Activated CD4-positive, alpha-beta memory T cell treated with anti-CD3 and anti-CD28 coated beads, Interleukin-2, amount 10 ng/mL, durations not matched to agents 7 days and 5 days (primary cell): Measurements from ENCODE around the gene PDK4. TPM values are rescaled to one million over a fixed set of nuclear protein-coding genes. Genes with fewer than 3 reads are reported as not detected.

Experiments used
- CTCF ChIA-PET: fragments of 350-600 bp; sonication (Branson Sonifier 250); formaldehyde crosslinking; loops from one replicate; lab custom pipeline; 2021; ENCODE audit warnings: antibody characterized with exemption, inconsistent platforms; lab: Charles Lee
- POLR2A ChIA-PET: fragments of 350-600 bp; sonication (Branson Sonifier 250); formaldehyde crosslinking; loops from one replicate; lab custom pipeline; 2021; ENCODE audit warnings: antibody characterized with exemption; lab: Charles Lee
- DNase-seq: peaks from one replicate; pipeline ENCODE4 v3.0.0-alpha.2; 2020
- H3K27ac Mint-ChIP-seq: one replicate; pipeline ENCODE4 v1.8.0; 2021; ENCODE audit warnings: mild to moderate bottlenecking, mixed read lengths
- H3K27me3 Mint-ChIP-seq: one replicate; pipeline ENCODE4 v1.8.0; 2021; ENCODE audit warnings: mixed read lengths
- H3K36me3 Mint-ChIP-seq: one replicate; pipeline ENCODE4 v1.8.0; 2021; ENCODE audit warnings: low read depth, mixed read lengths
- H3K4me1 Mint-ChIP-seq: one replicate; pipeline ENCODE4 v1.8.0; 2021; ENCODE audit warnings: mixed read lengths
- H3K4me3 Mint-ChIP-seq: one replicate; pipeline ENCODE4 v1.8.0; 2021; ENCODE audit warnings: mild to moderate bottlenecking, mixed read lengths
- H3K9me3 Mint-ChIP-seq: one replicate; pipeline ENCODE4 v1.8.0; 2021; ENCODE audit warnings: mixed read lengths
- total RNA-seq, 2 experiments: library from RNA; stranded (reverse); gene quantifications; one replicate each; pipeline ENCODE4 v1.2.3, GENCODE V29; 2021

The PDK4 gene
- total RNA-seq = not detected

- ChIA-PET POLR2A (no interaction called here), CTCF (no interaction called here)
- H3K27me3 Mint-ChIP-seq = peaks cover 15% of the 10 kb centered on the region
- no peaks in the 10 kb centered on the region for H3K4me1 Mint-ChIP-seq
- H3K27ac Mint-ChIP-seq = no peak within 1 kb of the TSS
- no peak for DNase-seq
- H3K36me3 Mint-ChIP-seq = no peaks in the 10 kb centered on the region
- H3K4me3 Mint-ChIP-seq = no peak within 1 kb of the TSS
- no peaks in the 10 kb centered on the region for H3K9me3 Mint-ChIP-seq
Measured at GRCh38 chr7:95596198-95597063, at the start of gene PDK4. PDK4 (minus strand) TSS chr7:95596516; CDS start chr7:95596293, 223 bp downstream.

GRCh38 chr7:95642173-95642572 is 45.9 kb upstream of the PDK4 start:
- no peaks in the 10 kb centered on the region for H3K9me3 Mint-ChIP-seq
- H3K36me3 Mint-ChIP-seq = no peaks in the 10 kb centered on the region

GRCh38 chr7:95636140-95636940 is 40.0 kb upstream of the PDK4 start:
- ChIA-PET CTCF (no interaction called here), POLR2A (no interaction called here)
- H3K4me1 Mint-ChIP-seq = no peaks in the 10 kb centered on the region
- no peak for DNase-seq
- no peak overlapping the region for H3K27ac Mint-ChIP-seq
- H3K9me3 Mint-ChIP-seq = no peaks in the 10 kb centered on the region
- no peaks in the 10 kb centered on the region for H3K27me3 Mint-ChIP-seq
- H3K4me3 Mint-ChIP-seq = no peak overlapping the region
- no peaks in the 10 kb centered on the region for H3K36me3 Mint-ChIP-seq

More at GRCh38 chr7:95642173-95642572, 45.9 kb upstream of the PDK4 start:
- DNase-seq = no peak
- Mint-ChIP-seq H3K27ac (no peak overlapping the region), H3K4me1 (no peaks in the 10 kb centered on the region), H3K4me3 (no peak overlapping the region), H3K27me3 (no peaks in the 10 kb centered on the region)
- ChIA-PET POLR2A (no interaction called here), CTCF (no interaction called here)

- H3K9me3 Mint-ChIP-seq = no peaks in the 10 kb centered on the region
- H3K4me3 Mint-ChIP-seq = no peak overlapping the region
- ChIA-PET POLR2A (no interaction called here), CTCF (no interaction called here)
- H3K4me1 Mint-ChIP-seq = no peaks in the 10 kb centered on the region
- H3K27ac Mint-ChIP-seq = no peak overlapping the region
- no peak for DNase-seq
- no peaks in the 10 kb centered on the region for H3K36me3 Mint-ChIP-seq
- H3K27me3 Mint-ChIP-seq = no peaks in the 10 kb centered on the region
Measured at GRCh38 chr7:95632609-95633008, 36.3 kb upstream of the PDK4 start.

- DNase-seq = no peak
- CTCF ChIA-PET = no interaction called here
- Mint-ChIP-seq H3K9me3 (no peaks in the 10 kb centered on the region), H3K27me3 (no peaks in the 10 kb centered on the region), H3K27ac (no peak overlapping the region), H3K4me3 (no peak overlapping the region), H3K4me1 (no peaks in the 10 kb centered on the region), H3K36me3 (no peaks in the 10 kb centered on the region)
- POLR2A ChIA-PET = no interaction called here
Measured at GRCh38 chr7:95631527-95631926, 35.2 kb upstream of the PDK4 start.

GRCh38 chr7:95630702-95631458 is 34.6 kb upstream of the PDK4 start:
- no peaks in the 10 kb centered on the region for H3K4me1 Mint-ChIP-seq
- H3K27ac Mint-ChIP-seq = no peak overlapping the region
- DNase-seq = no peak
- no peaks in the 10 kb centered on the region for H3K36me3 Mint-ChIP-seq
- H3K4me3 Mint-ChIP-seq = no peak overlapping the region
- POLR2A ChIA-PET = no interaction called here
- H3K9me3 Mint-ChIP-seq = no peaks in the 10 kb centered on the region
- no peaks in the 10 kb centered on the region for H3K27me3 Mint-ChIP-seq
- CTCF ChIA-PET = no interaction called here

GRCh38 chr7:95628831-95629439 is 32.6 kb upstream of the PDK4 start:
- H3K4me1 Mint-ChIP-seq = no peaks in the 10 kb centered on the region
- H3K36me3 Mint-ChIP-seq = no peaks in the 10 kb centered on the region
- CTCF ChIA-PET = no interaction called here
- H3K9me3 Mint-ChIP-seq = no peaks in the 10 kb centered on the region
- POLR2A ChIA-PET = no interaction called here
- H3K27me3 Mint-ChIP-seq = no peaks in the 10 kb centered on the region
- H3K4me3 Mint-ChIP-seq = no peak overlapping the region
- H3K27ac Mint-ChIP-seq = no peak overlapping the region
- DNase-seq = no peak

- ChIA-PET POLR2A (no interaction called here), CTCF (no interaction called here)
- Mint-ChIP-seq H3K27me3 (no peaks in the 10 kb centered on the region), H3K4me1 (no peaks in the 10 kb centered on the region), H3K9me3 (no peaks in the 10 kb centered on the region), H3K4me3 (no peak overlapping the region), H3K27ac (no peak overlapping the region), H3K36me3 (no peaks in the 10 kb centered on the region)
- DNase-seq = no peak
Measured at GRCh38 chr7:95623788-95624187, 27.5 kb upstream of the PDK4 start.

GRCh38 chr7:95622859-95623258 is 26.5 kb upstream of the PDK4 start:
- Mint-ChIP-seq H3K27ac (no peak overlapping the region), H3K4me1 (no peaks in the 10 kb centered on the region), H3K9me3 (no peaks in the 10 kb centered on the region), H3K27me3 (no peaks in the 10 kb centered on the region), H3K36me3 (no peaks in the 10 kb centered on the region), H3K4me3 (no peak overlapping the region)
- ChIA-PET CTCF (no interaction called here), POLR2A (no interaction called here)
- DNase-seq = no peak

- Mint-ChIP-seq H3K27me3 (no peaks in the 10 kb centered on the region), H3K9me3 (no peaks in the 10 kb centered on the region), H3K4me3 (no peak overlapping the region), H3K27ac (no peak overlapping the region), H3K4me1 (no peaks in the 10 kb centered on the region), H3K36me3 (no peaks in the 10 kb centered on the region)
- POLR2A ChIA-PET = no interaction called here
- no peak for DNase-seq
- CTCF ChIA-PET = no interaction called here
Measured at GRCh38 chr7:95622001-95622549, 25.8 kb upstream of the PDK4 start.

- Mint-ChIP-seq H3K9me3 (no peaks in the 10 kb centered on the region), H3K36me3 (no peaks in the 10 kb centered on the region), H3K27ac (no peak overlapping the region), H3K4me1 (no peaks in the 10 kb centered on the region), H3K27me3 (no peaks in the 10 kb centered on the region), H3K4me3 (no peak overlapping the region)
- ChIA-PET CTCF (no interaction called here), POLR2A (no interaction called here)
- DNase-seq = no peak
Measured at GRCh38 chr7:95621404-95621803, 25.1 kb upstream of the PDK4 start.

- no peaks in the 10 kb centered on the region for H3K4me1 Mint-ChIP-seq
- ChIA-PET CTCF (no interaction called here), POLR2A (no interaction called here)
- H3K4me3 Mint-ChIP-seq = no peak overlapping the region
- H3K27ac Mint-ChIP-seq = no peak overlapping the region
- no peak for DNase-seq
- H3K27me3 Mint-ChIP-seq = no peaks in the 10 kb centered on the region
- H3K9me3 Mint-ChIP-seq = no peaks in the 10 kb centered on the region
- H3K36me3 Mint-ChIP-seq = no peaks in the 10 kb centered on the region
Measured at GRCh38 chr7:95620631-95621030, 24.3 kb upstream of the PDK4 start.
